HG03196 (cell line): ENCODE measurements around the gene TRIM51.
"Not testable (repeated sequence)": the region's sequence is repeated elsewhere in the genome, so short reads cannot be mapped to it uniquely, and the experiment has no call there.

Experiments
- ATAC-seq: cut with Tn5 transposase; IDR thresholded peaks from one replicate; pipeline ENCODE4 v1.9.1; 2021; ENCODE audit not compliant: unreplicated experiment

Gene TRIM51

DNA sequence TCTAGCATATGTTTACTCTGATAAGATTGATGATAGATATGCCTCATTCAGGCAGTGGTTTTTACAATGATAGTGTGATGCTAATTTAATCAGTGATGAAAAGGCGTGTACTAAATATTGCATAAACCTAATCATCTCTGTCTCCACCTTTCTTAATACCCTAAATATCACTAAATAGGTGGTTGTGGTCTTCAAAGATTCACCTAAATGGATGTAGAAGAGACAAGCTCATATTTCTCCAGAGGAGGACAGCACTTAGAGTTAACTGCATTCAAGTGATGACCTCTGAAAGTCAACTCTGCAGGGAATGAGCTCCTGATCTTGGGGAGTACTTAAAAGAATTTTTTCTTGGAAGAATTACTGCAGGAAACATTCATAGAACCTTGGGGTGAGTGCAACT, at the start of gene TRIM51:
TSS of gene TRIM51 (plus strand) at position 301 of the 400 bp plus-strand sequence. CDS start 2,132 bp downstream, outside the sequence.
- ATAC-seq = not testable (repeated sequence)

DNA sequence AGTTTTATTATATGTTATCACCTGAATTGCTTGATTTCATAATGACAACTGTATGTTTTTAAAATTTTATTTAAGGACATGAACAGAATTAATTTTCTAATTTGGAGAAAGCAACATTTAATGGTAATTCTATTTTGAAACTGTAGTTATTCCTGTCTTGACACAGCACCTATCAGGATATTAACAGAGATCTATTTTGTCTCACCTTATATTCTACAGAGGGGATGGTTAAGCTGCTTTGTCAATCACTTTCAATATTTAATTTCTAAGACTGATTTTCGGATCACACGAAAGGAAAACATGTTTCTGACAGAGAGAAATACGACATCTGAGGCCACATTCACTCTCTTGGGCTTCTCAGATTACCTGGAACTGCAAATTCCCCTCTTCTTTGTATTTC, 44.6 kb upstream of the TRIM51 start, which contains the start of gene OR5D16:
TSS of gene OR5D16 (plus strand) at position 301 of the 400 bp plus-strand sequence. CDS start at position 301, 0 bp downstream.
- no peak for ATAC-seq

- ATAC-seq = no peak
Observed at GRCh38 chr11:55847453-55847852, 35.6 kb upstream of the TRIM51 start.

DNA sequence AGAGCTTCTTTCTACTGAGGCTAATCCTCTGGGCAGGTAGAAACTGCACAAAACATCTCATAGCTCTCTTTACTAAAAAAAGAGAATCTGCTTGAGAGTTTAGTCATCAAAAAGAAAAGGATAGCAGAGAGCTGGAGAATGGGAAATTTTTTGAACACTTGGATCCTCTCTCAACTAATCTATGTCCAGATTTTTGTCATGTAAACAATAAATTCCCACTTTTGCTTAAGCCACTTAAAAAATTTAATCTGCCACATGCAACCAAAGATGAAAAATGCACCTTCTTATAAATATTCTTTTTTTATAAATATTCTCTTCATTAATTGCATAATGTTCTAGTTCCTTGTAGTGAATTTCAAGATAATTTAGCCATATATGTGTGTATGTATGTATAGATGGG, 34.1 kb upstream of the TRIM51 start:
- no peak for ATAC-seq

- ATAC-seq = no peak
Observed at GRCh38 chr11:55852141-55852540, 31.0 kb upstream of the TRIM51 start.

DNA sequence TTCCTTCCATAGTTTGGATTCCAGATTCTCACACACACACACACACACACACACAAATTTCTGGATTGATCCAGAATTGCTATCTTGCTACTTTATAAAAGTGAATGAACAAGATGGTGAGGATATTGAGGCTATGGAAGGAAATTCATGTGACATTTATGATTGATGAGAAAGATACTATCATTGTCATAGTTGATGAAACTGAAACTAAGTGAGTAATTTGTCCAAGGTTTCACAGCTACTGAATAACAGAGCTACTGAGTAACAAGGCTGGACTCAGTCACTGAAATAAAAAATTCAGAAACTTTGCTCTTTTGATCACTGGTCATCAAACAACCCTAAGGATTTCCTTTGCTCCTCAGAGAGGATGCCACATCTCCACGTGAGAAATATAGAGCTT, 28.4 kb upstream of the TRIM51 start:
- no peak for ATAC-seq

DNA sequence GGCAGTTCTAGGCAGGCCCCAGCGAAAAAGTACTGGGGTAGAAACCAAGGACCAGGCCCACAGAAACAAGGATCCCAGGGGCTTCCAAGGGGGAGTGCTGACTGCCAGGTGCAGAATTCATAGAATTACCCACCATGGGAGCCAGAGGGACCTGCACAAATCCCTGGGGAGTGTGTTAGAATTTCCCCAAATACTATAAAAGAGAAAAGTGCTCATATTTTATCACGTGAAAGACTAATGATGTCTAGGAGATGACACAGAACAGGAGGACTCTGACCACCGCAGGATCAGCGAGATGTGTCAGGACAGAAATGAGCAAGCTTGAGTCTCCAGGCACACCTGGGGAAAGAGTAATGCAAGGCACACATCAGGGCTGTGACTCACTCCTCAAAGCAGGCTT, 15.7 kb upstream of the TRIM51 start:
- not testable (repeated sequence) for ATAC-seq

GRCh38 chr11:55872731-55873130, 10.4 kb upstream of the TRIM51 start:
- ATAC-seq = not testable (repeated sequence)

DNA sequence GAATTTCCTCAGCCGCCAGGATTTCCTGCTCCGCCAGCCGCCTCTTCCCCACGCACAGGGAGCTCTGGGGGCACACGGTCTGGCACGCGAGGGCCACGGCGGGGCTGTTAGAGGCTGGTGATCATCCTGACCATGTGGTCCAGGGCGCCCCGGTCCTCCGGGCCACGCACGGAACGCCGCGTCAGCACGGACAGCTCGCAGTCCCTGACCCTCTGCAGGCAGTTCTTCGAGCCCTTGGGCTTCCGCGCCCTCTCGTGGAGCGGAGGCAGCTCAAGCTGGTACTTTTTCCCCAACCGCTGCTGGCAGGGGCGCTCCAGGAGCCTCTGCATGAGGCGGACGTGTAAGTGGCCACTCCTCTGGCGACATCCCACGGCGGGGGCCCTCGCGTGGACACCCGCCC, 10.0 kb upstream of the TRIM51 start:
- not testable (repeated sequence) for ATAC-seq

- ATAC-seq = not testable (repeated sequence)
Observed at GRCh38 chr11:55884995-55885394, 1.9 kb downstream of the TRIM51 start.

DNA sequence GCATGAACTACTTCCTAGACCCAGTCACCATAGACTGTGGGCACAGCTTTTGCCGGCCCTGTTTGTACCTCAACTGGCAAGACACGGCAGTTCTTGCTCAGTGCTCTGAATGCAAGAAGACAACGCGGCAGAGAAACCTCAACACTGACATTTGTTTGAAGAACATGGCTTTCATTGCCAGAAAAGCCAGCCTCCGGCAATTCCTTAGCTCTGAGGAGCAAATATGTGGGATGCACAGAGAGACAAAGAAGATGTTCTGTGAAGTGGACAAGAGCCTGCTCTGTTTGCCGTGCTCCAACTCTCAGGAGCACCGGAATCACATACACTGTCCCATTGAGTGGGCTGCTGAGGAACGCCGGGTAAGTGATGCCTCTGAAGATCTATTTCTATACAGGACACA, 2.4 kb downstream of the TRIM51 start:
- not testable (repeated sequence) for ATAC-seq

GRCh38 chr11:55895216-55895615, 12.1 kb downstream of the TRIM51 start:
- no peak for ATAC-seq

DNA sequence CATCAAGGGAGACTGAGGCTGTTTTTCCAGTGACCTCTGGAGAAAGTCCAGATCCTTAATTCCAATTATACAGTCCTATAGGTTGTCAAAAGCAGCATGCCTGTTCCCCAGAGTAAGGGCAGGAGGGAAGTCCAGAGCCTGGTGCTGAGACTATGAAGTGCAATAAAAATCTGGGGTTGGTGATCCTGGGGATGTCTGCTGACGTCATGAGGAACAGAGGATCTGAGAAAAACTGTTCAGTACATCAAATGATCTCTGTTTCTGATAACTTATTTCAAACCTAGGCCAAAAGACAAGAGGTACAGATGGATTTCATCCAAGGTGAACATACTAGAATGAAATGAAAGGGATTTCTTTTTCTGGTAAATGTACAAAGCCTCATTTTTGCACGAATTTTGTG, 19.2 kb downstream of the TRIM51 start:
- no peak for ATAC-seq

- no peak for ATAC-seq
Observed at GRCh38 chr11:55914482-55914881, 31.4 kb downstream of the TRIM51 start, which contains the start of gene OR5W2. Gene OR5W2, minus strand, starts transcription at chr11:55914582. Its CDS starts 0 bp downstream, at chr11:55914582.

- ATAC-seq = no peak
Observed at GRCh38 chr11:55920537-55920936, 37.4 kb downstream of the TRIM51 start.

DNA sequence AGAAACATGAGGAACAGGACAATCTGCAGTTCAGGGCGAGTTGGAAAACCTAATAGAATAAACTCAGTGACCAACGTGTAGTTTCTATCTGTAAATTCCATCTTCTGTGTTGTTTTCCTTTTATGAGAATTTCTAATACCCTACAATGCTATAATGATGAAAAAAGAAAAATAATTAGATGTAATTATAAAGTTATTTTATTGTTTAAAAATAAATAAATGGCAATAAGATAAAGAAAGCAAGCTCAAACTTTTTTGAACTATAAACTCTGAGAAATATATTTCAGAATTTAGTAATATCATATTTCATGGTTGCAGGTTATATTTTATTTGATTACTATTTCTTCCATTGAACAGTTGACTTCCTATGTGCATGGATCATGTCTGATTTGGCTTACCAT, 53.2 kb downstream of the TRIM51 start, which contains the start of gene OR5I1:
TSS of gene OR5I1 (minus strand) at position 101 of the 400 bp plus-strand sequence. CDS start at position 101, 0 bp downstream.
- no peak for ATAC-seq
